HEK293 (cell line): ENCODE measurements around the gene CTSE.

ENCODE experiments used
- FEZF1 ChIP-seq: fragments of 450-650 bp; formaldehyde crosslinking; IDR thresholded peaks from 2 replicates; pipeline ENCODE4 v1.5.1; 2016; ENCODE audit warnings: missing biosample characterization, missing genetic modification characterization
- GLI2 ChIP-seq: fragments of 450-650 bp; formaldehyde crosslinking; IDR thresholded peaks from 2 replicates; pipeline ENCODE4; 2017; ENCODE audit warnings: missing biosample characterization, missing genetic modification characterization, low read depth, borderline replicate concordance
- GLIS1 ChIP-seq: fragments of 450-650 bp; formaldehyde crosslinking; IDR thresholded peaks from 2 replicates; pipeline ENCODE4 v1.5.1; 2016; ENCODE audit warnings: missing biosample characterization, missing genetic modification characterization
- GLIS2 ChIP-seq: fragments of 450-650 bp; formaldehyde crosslinking; IDR thresholded peaks from 2 replicates; pipeline ENCODE4 v1.5.1; 2016; ENCODE audit warnings: missing biosample characterization, missing genetic modification characterization
- HOXD13 ChIP-seq: sonication (generic); formaldehyde crosslinking; IDR thresholded peaks from 2 replicates; pipeline ENCODE4 v1.8.0; 2022; ENCODE audit warnings: missing genetic modification reagents, borderline replicate concordance
- KLF16 ChIP-seq: fragments of 450-650 bp; formaldehyde crosslinking; IDR thresholded peaks from 2 replicates; pipeline ENCODE4 v1.5.1; 2017; ENCODE audit warnings: missing biosample characterization, missing genetic modification characterization
- PRDM10 ChIP-seq: fragments of 450-650 bp; formaldehyde crosslinking; IDR thresholded peaks from 2 replicates; pipeline ENCODE4 v1.5.1; 2016; ENCODE audit warnings: missing biosample characterization, missing genetic modification characterization
- ZNF18 ChIP-seq: fragments of 450-650 bp; formaldehyde crosslinking; IDR thresholded peaks from 2 replicates; pipeline ENCODE4 v1.5.1; 2016; ENCODE audit warnings: missing biosample characterization, missing genetic modification characterization
- ZNF302 ChIP-seq: fragments of 450-650 bp; formaldehyde crosslinking; IDR thresholded peaks from 2 replicates; pipeline ENCODE4 v1.5.1; 2016; ENCODE audit warnings: missing biosample characterization, missing genetic modification characterization, low read depth
- ZNF398 ChIP-seq: fragments of 450-650 bp; formaldehyde crosslinking; IDR thresholded peaks from 2 replicates; pipeline ENCODE4 v1.5.1; 2017; ENCODE audit warnings: missing biosample characterization, missing genetic modification characterization
- ZNF518A ChIP-seq: fragments of 450-650 bp; formaldehyde crosslinking; conservative IDR thresholded peaks from 2 replicates; pipeline ENCODE4 v1.5.1; 2016; ENCODE audit warnings: low read depth, missing biosample characterization, missing genetic modification characterization
- ZNF600 ChIP-seq: fragments of 450-650 bp; formaldehyde crosslinking; IDR thresholded peaks from 2 replicates; pipeline ENCODE4 v1.5.1; 2016; ENCODE audit warnings: missing biosample characterization, missing genetic modification characterization
- ZNF664 ChIP-seq: fragments of 450-650 bp; formaldehyde crosslinking; IDR thresholded peaks from 2 replicates; pipeline ENCODE4 v1.5.1; 2016; ENCODE audit warnings: missing biosample characterization, missing genetic modification characterization
- ZNF76 ChIP-seq: fragments of 450-650 bp; formaldehyde crosslinking; IDR thresholded peaks from 2 replicates; pipeline ENCODE4; 2016; ENCODE audit warnings: low read depth, missing biosample characterization, missing genetic modification characterization, borderline replicate concordance
- ZNF792 ChIP-seq: fragments of 450-650 bp; formaldehyde crosslinking; IDR thresholded peaks from 2 replicates; pipeline ENCODE4 v1.5.1; 2016; ENCODE audit warnings: missing biosample characterization, missing genetic modification characterization

Gene CTSE

GRCh38 chr1:205961991-205962820, 61.5 kb downstream of the CTSE start (continued):
- TF ChIP-seq ZNF398 (tag by site-specific recombination) (peak; percentile 85), KLF16 (no peak; the same call in 1 of the 2 replicates), ZNF792 (no peak), GLI2 (tag by site-specific recombination) (no peak), ZNF302 (tag by site-specific recombination) (no peak), FEZF1 (tag by site-specific recombination) (peak; percentile 79), HOXD13 (CRISPR knock-in tag) (no peak), ZNF18 (no peak), GLIS1 (peak; percentile 99), PRDM10 (peak; percentile 85), GLIS2 (tag by site-specific recombination) (peak; percentile 35; the same call in 1 of the 2 replicates), ZNF76 (tag by site-specific recombination) (no peak), ZNF518A (tag by site-specific recombination) (0 out of 2 replicates have a peak, but pooled peaks have one; percentile 41), ZNF664 (tag by site-specific recombination) (peak; percentile 63; the same call in 1 of the 2 replicates), ZNF600 (tag by site-specific recombination) (0 out of 2 replicates have a peak, but pooled peaks have one; percentile 15)
- TF ChIP-seq, all 188 proteins: peak for 19
